Prostate gland (tissue), 2 donors: ENCODE measurements around the gene MYCBP2. TPM values are rescaled to one million over a fixed set of nuclear protein-coding genes. Genes with fewer than 3 reads are reported as not detected.

Experiments
- DNase-seq: peaks from one replicate; pipeline ENCODE4 v3.0.0-alpha.2; 2019; ENCODE audit warnings: low spot score
- H3K27ac ChIP-seq, 2 donors: fragments of 200-600 bp; sonication (generic); 2 replicates each; pipeline ENCODE4 v1.5.1; 2017 to 2019
- H3K27me3 ChIP-seq: fragments of 200-600 bp; sonication (generic); replicated peaks from 2 replicates; pipeline ENCODE4 v1.5.1; 2019; ENCODE audit not compliant: insufficient read depth
- H3K36me3 ChIP-seq, 2 donors: fragments of 200-600 bp; sonication (generic); 1 replicate in 1 of 2; 2 replicates in 1 of 2; pipeline versions ENCODE4 v1.5.1 to v1.8.1; 2017 to 2019
- H3K4me1 ChIP-seq: fragments of 200-600 bp; sonication (generic); replicated peaks from 2 replicates; pipeline ENCODE4 v1.5.1; 2019
- H3K4me3 ChIP-seq, 2 donors: fragments of 200-600 bp; sonication (generic); 2 replicates each; pipeline ENCODE4 v1.5.1; 2017 to 2019
- H3K9me3 ChIP-seq: fragments of 200-600 bp; sonication (generic); 2 replicates; pipeline ENCODE4 v1.5.1; 2017
- POLR2A ChIP-seq: fragments of 450-650 bp; IDR thresholded peaks from one replicate; pipeline ENCODE4 v1.6.1; 2016; ENCODE audit warnings: antibody characterized with exemption, mild to moderate bottlenecking
- POLR2AphosphoS5 ChIP-seq: sonication (generic); formaldehyde crosslinking; IDR thresholded peaks from one replicate; pipeline ENCODE4 v1.6.1; 2017; ENCODE audit warnings: antibody characterized with exemption
- WGBS: methylation state at CpG from one replicate; pipeline ENCODE4 v1.1.5; 2018; 5-methylcytosine and 5-hydroxymethylcytosine counted together
- intact Hi-C: fragments of 100-400 bp; cut with DNase I; formaldehyde crosslinking; loops from one replicate; pipeline ENCODE4 v1.14.2; 2022
- total RNA-seq, 2 donors: library from RNA; depleted of rRNA; stranded (reverse); fragments of >200 nt; gene quantifications; one replicate each; pipeline ENCODE4 v1.1.0, GENCODE V29; 2016
- TF ChIP-seq, protein P1 (sequence below), 4 experiments: fragments of 200-600 bp in 2 of 4; fragments of 450-650 bp in 2 of 4; sonication (generic) in 2 of 4; IDR thresholded peaks; 1 replicate in 3 of 4; 2 replicates in 1 of 4; pipeline ENCODE4 v1.5.1; 2016 to 2019; ENCODE audit warnings: antibody characterized with exemption in 4 of 4, mild to moderate bottlenecking in 2 of 4, moderate library complexity in 2 of 4

The MYCBP2 gene
- total RNA-seq, 2 donors from 2014 or later: 127 to 132 TPM

- Histone ChIP-seq H3K4me1 (no peaks in the 10 kb centered on the region), H3K4me3 (no peak overlapping the region), H3K27ac (peak overlapping the region; percentile 35 to 39), H3K27me3 (no peaks in the 10 kb centered on the region), H3K36me3 (no peaks in the 10 kb centered on the region), H3K9me3 (no peaks in the 10 kb centered on the region)
- WGBS: 18% methylated on average over 5 of the region's 5 CpGs
- DNase-seq: peak; percentile 55
- TF ChIP-seq, protein P1, sequence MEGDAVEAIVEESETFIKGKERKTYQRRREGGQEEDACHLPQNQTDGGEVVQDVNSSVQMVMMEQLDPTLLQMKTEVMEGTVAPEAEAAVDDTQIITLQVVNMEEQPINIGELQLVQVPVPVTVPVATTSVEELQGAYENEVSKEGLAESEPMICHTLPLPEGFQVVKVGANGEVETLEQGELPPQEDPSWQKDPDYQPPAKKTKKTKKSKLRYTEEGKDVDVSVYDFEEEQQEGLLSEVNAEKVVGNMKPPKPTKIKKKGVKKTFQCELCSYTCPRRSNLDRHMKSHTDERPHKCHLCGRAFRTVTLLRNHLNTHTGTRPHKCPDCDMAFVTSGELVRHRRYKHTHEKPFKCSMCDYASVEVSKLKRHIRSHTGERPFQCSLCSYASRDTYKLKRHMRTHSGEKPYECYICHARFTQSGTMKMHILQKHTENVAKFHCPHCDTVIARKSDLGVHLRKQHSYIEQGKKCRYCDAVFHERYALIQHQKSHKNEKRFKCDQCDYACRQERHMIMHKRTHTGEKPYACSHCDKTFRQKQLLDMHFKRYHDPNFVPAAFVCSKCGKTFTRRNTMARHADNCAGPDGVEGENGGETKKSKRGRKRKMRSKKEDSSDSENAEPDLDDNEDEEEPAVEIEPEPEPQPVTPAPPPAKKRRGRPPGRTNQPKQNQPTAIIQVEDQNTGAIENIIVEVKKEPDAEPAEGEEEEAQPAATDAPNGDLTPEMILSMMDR (IDR thresholded peaks at IDR 0.05): no peak
- TF ChIP-seq POLR2A (no peak), POLR2AphosphoS5 (peak; percentile 89)
- intact Hi-C loops: no loop called here
Observed at GRCh38 chr13:77042566-77043177, 284.2 kb downstream of the MYCBP2 start.

- H3K4me3 ChIP-seq: no peak overlapping the region
- H3K27me3 ChIP-seq: no peaks in the 10 kb centered on the region
- H3K4me1 ChIP-seq: no peaks in the 10 kb centered on the region
- no peaks in the 10 kb centered on the region for H3K9me3 ChIP-seq
- no peak for TF ChIP-seq POLR2A
- TF ChIP-seq POLR2AphosphoS5: no peak
- TF ChIP-seq, protein P1 (IDR thresholded peaks at IDR 0.05): no peak
- H3K27ac ChIP-seq: no peak overlapping the region
- no peaks in the 10 kb centered on the region for H3K36me3 ChIP-seq
- DNase-seq: no peak
- 95% methylated on average over 9 of the region's 9 CpGs for WGBS
- intact Hi-C loops: no loop called here
Observed at GRCh38 chr13:77040835-77041234, 286.1 kb downstream of the MYCBP2 start.

DNA sequence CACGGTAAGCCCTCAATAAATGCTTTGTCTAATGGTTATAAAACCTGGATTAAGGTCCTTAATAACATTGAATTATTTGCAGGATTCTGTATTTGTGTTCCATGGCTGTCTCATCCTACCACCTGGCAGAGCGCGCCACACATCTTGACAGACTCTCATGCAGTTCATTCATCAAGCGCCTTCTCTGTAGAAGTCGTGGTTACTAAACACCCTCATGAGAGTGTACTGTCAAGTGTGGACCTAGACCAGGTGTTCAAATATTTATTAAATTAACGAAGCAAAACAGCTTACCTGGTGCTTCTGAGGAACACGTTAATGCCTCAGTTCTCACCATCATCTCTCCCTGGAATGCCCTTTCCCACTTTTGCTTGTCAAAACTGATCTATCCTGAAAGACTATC is 286.8 kb downstream of the MYCBP2 start:
- Histone ChIP-seq H3K4me1 (no peaks in the 10 kb centered on the region), H3K4me3 (no peak overlapping the region), H3K27me3 (no peaks in the 10 kb centered on the region), H3K27ac (no peak overlapping the region), H3K36me3 (no peaks in the 10 kb centered on the region), H3K9me3 (no peaks in the 10 kb centered on the region)
- intact Hi-C loops: no loop called here
- TF ChIP-seq, protein P1 (IDR thresholded peaks at IDR 0.05): no peak
- TF ChIP-seq POLR2AphosphoS5: no peak
- no peak for TF ChIP-seq POLR2A
- no peak for DNase-seq
- WGBS: 94% methylated on average over 7 of the region's 7 CpGs

DNA sequence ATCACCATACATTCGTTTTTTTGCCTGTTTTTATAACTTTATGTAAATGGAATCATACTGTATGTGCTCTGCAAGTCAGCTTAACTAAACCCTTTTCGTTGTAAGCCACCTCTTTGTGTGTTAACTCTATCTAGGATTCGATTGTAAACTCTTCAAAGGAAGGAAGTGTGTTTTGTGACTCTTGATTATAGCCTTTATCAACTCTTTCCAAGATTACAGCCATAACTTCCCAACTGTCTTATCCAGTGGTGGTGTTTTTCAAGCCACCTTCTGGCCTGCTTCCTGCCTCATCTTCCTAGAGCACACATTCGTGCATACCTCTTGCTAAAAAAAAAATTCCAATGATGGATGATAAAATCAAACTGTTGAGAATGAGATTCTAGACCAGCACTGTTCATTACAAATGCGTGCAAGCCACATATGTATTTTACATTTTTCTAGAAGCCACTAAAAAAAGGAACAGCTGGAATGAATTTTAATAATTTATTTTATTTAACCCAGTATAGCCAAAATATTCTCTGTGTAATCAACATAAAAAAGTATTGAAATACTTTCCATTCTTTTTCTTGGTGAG is 287.9 kb downstream of the MYCBP2 start:
- WGBS: 75% methylated on average over 5 of the region's 5 CpGs
- H3K9me3 ChIP-seq: no peaks in the 10 kb centered on the region
- no peak overlapping the region for H3K27ac ChIP-seq
- intact Hi-C loops: no loop called here
- no peak overlapping the region for H3K4me3 ChIP-seq
- no peaks in the 10 kb centered on the region for H3K27me3 ChIP-seq
- TF ChIP-seq POLR2AphosphoS5: no peak
- no peaks in the 10 kb centered on the region for H3K36me3 ChIP-seq
- DNase-seq: no peak
- H3K4me1 ChIP-seq: no peaks in the 10 kb centered on the region

GRCh38 chr13:77036279-77036678 is 290.6 kb downstream of the MYCBP2 start:
- Histone ChIP-seq H3K4me1 (no peaks in the 10 kb centered on the region), H3K9me3 (no peaks in the 10 kb centered on the region), H3K27me3 (no peaks in the 10 kb centered on the region), H3K36me3 (no peaks in the 10 kb centered on the region), H3K4me3 (no peak overlapping the region), H3K27ac (no peak overlapping the region)
- TF ChIP-seq POLR2A (no peak), POLR2AphosphoS5 (no peak)
- TF ChIP-seq, protein P1 (IDR thresholded peaks at IDR 0.05): no peak
- DNase-seq: no peak
- intact Hi-C loops: no loop called here
- 76% methylated on average over 1 of the region's 1 CpG for WGBS
